ENCODE measurements around the gene IQSEC1. TPM values are rescaled to one million over a fixed set of nuclear protein-coding genes. Genes with fewer than 3 reads are reported as not detected.
A peak's percentile ranks its signal among the peaks of the same experiment; 100 is the strongest.

The IQSEC1 gene
- total and polyA plus RNA-seq, 9 of the 15 experiments (the other 6 are each of a cell fraction or from before 2014, with no cell fraction given), result 0.56 to 39.0 (median 6.8) TPM

DNA sequence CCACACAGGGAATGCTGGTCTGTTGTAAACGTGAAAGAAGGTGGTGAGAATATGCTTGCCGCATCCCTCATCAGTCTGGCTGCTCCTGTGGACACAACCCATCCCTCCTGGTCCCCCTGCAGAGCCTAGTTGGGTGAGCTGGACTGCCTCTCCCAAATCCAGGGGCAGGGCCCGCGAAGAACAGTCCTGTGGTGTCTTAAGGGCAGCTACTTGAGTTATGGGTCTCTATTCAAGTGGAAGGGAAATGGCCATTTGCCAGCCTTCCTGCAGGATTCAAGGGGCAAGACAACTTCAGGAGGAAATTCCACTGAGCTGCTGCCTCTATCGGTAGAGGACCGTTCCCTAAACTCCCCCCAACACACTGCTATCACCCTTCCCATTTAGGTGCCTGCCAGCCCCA lies 98.9 kb downstream of the IQSEC1 start:
- no peaks in the 10 kb centered on the region for H3K27me3 ChIP-seq (ENCODE audit: control insufficient read depth in 2 of 2, insufficient read depth in 2 of 2, low read length in 2 of 2)
- no peaks in the 10 kb centered on the region for H3K9me1 ChIP-seq (ENCODE audit: control insufficient read depth, insufficient read depth, low read length)
- CTCF ChIA-PET (ENCODE audit: low intra/inter-chr PET ratio), result interaction anchor here (0.6 kb wide), 1 partner anchor 283 kb away, joined by 4 read pairs; no protein-coding TSS in a partner anchor
- ATAC-seq (no peak), FAIRE-seq (no peak), DNase-seq (ENCODE audit: extremely low read depth in 1 of 4, low spot score in 3 of 4) (no peak)
- TF ChIP-seq PHTF2 (CRISPR knock-in tag; IDR thresholded peaks at IDR 0.05) (no peak), NFIC (IDR thresholded peaks at IDR 0.05) (peak; percentile 11; the same call in 1 of the 2 replicates)
- 37% methylated on average over 6 of the region's 6 CpGs for WGBS (ENCODE audit: insufficient coverage, low coverage, missing lambda C conversion rate)
- H3K4me3 ChIP-seq, result no peak overlapping the region
- no peaks in the 10 kb centered on the region for H3K79me2 ChIP-seq (ENCODE audit: control insufficient read depth, insufficient read depth, low read length)
- H3K9me3 ChIP-seq (replicated peaks; ENCODE audit: control insufficient read depth, insufficient read depth, low read depth, low read length), result no peaks in the 10 kb centered on the region
- H3K4me2 ChIP-seq (ENCODE audit: insufficient read depth, low read length), result no peak overlapping the region
- POLR2A ChIA-PET, result interaction anchor here (0.9 to 2.5 kb wide), 3 partner anchors 9 to 24 kb away, joined by 4 to 8 read pairs (median 7); no protein-coding TSS in a partner anchor
- BruUV-seq (replicated peaks), result no TSS peak
- H3K9ac ChIP-seq (ENCODE audit: insufficient read depth in 1 of 2, low read depth in 2 of 2, low read length in 2 of 2), result no peak overlapping the region
- H3K36me3 ChIP-seq (ENCODE audit: control insufficient read depth, insufficient read depth, low read length), result no peaks in the 10 kb centered on the region
- H3K4me1 ChIP-seq (replicated peaks in 1 of 2; ENCODE audit: control insufficient read depth in 2 of 2, insufficient read depth in 2 of 2, low read length in 2 of 2), result peaks cover 14 to 27% of the 10 kb centered on the region in 2 experiments; a peak in 4 of 5 replicates
- in situ Hi-C loops (cut with MboI) (no loop called here), intact Hi-C loops (cut with micrococcal nuclease) (no loop called here)
- H3K27ac ChIP-seq (ENCODE audit: extremely low read depth, low read depth, low read length), result no peak overlapping the region
- peaks cover 17% of the 10 kb centered on the region; the same call in 1 of the 2 replicates for H4K20me1 ChIP-seq (replicated peaks; ENCODE audit: control insufficient read depth, insufficient read depth, low read length)
- no peak overlapping the region for H2AFZ ChIP-seq (ENCODE audit: low read depth, low read length)

DNA sequence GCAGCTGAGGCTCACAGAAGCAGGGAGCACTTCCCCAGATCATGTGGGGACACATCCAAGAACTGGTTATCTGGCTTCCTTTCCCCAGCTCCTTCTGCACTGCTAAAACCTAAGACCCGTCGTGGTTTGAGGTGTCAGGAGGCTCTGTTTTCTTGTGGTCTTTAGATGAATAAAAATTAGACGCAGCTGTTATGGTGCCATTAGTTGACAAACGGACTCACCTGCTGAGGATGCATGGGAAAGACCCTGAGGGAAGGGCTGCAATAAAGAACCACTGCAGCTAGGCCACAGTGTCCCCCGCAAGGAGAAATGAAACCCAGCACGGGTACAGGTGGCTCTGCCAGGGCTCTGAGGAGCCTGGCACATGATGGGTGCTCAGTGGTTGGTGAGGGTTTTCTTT lies 99.4 kb downstream of the IQSEC1 start:
- TF ChIP-seq SNIP1 (IDR thresholded peaks at IDR 0.05; ENCODE audit: low read depth), result no peak
- peak; percentile 1 for TF ChIP-seq RBM25 (IDR thresholded peaks at IDR 0.05; ENCODE audit: low read depth, low read length, severe bottlenecking)
- BruUV-seq (replicated peaks), result no TSS peak
- POLR2A ChIA-PET, result interaction anchor here (0.9 to 2.5 kb wide), 3 partner anchors 12 to 25 kb away, joined by 4 to 8 read pairs (median 5); no protein-coding TSS in a partner anchor
- Histone ChIP-seq H3K4me3 (no peak overlapping the region), H3K4me1 (replicated peaks in 1 of 2; ENCODE audit: control insufficient read depth in 2 of 2, insufficient read depth in 2 of 2, low read length in 2 of 2) (peaks cover 10 to 23% of the 10 kb centered on the region in 2 experiments; a peak in 4 of 5 replicates), H3K9ac (ENCODE audit: insufficient read depth in 1 of 2, low read depth in 2 of 2, low read length in 2 of 2) (no peak overlapping the region), H3K4me2 (ENCODE audit: insufficient read depth, low read length) (no peak overlapping the region), H3K27ac (ENCODE audit: extremely low read depth, low read depth, low read length) (no peak overlapping the region), H2AFZ (ENCODE audit: low read depth, low read length) (no peak overlapping the region), H3K27me3 (ENCODE audit: control insufficient read depth in 2 of 2, insufficient read depth in 2 of 2, low read length in 2 of 2) (no peaks in the 10 kb centered on the region), H3K9me3 (replicated peaks; ENCODE audit: control insufficient read depth, insufficient read depth, low read depth, low read length) (no peaks in the 10 kb centered on the region), H3K79me2 (ENCODE audit: control insufficient read depth, insufficient read depth, low read length) (no peaks in the 10 kb centered on the region), H3K36me3 (ENCODE audit: control insufficient read depth, insufficient read depth, low read length) (no peaks in the 10 kb centered on the region), H3K9me1 (ENCODE audit: control insufficient read depth, insufficient read depth, low read length) (no peaks in the 10 kb centered on the region), H4K20me1 (replicated peaks; ENCODE audit: control insufficient read depth, insufficient read depth, low read length) (peaks cover 17% of the 10 kb centered on the region; the same call in 1 of the 2 replicates)
- FAIRE-seq (no peak), DNase-seq (ENCODE audit: extremely low read depth in 1 of 4, low spot score in 3 of 4) (no peak), ATAC-seq (no peak)
- WGBS (ENCODE audit: insufficient coverage, low coverage, missing lambda C conversion rate), result 49% methylated on average over 6 of the region's 6 CpGs
- CTCF ChIA-PET (ENCODE audit: low intra/inter-chr PET ratio), result no interaction called here
- intact Hi-C loops (cut with micrococcal nuclease), result no loop called here
- in situ Hi-C loops (cut with MboI), result no loop called here
